ENCODE data around the gene ATP8A2.

The ATP8A2 gene

DNA sequence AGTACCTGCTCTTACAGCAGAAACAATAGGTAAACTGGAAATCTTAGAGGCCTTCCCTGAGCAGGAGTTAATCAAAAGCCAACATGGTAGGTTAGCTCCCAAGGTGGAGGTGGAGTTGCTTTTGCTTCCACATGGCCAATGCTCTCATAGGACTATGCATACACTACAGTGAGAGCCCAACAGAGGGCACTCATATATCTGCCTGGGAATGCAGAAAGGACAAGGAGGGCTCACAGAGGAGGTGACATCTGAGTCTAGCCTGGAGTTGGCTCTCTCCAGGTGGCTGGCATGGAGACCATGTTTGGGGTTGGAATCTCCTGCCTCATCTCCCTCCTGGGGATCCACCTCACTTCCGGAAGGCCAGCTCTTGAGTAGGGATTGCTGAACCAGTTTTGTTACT lies 34.6 kb downstream of the ATP8A2 start:
- H3K79me1 ChIP-seq (replicated peaks; ENCODE audit: low read length, poor library complexity, severe bottlenecking) = no peaks in the 10 kb centered on the region
- H2BK12ac ChIP-seq (ENCODE audit: low read length in 2 of 2) = no peak overlapping the region
- H4K91ac ChIP-seq (ENCODE audit: low read length) = no peak overlapping the region
- no peak overlapping the region for H3K4me3 ChIP-seq (ENCODE audit: insufficient read depth in 1 of 2, low read depth in 1 of 2, low read length in 2 of 2)
- no peaks in the 10 kb centered on the region for H3K4me1 ChIP-seq (ENCODE audit: control insufficient read depth, insufficient read depth, low read depth, low read length)
- H3K9ac ChIP-seq (ENCODE audit: low read length) = no peak overlapping the region
- peaks cover 0 to 6% of the 10 kb centered on the region in 2 experiments for H3K27me3 ChIP-seq (ENCODE audit: control insufficient read depth in 1 of 2, insufficient read depth in 1 of 2, low read length in 2 of 2)
- H3K36me3 ChIP-seq (ENCODE audit: control insufficient read depth in 1 of 2, insufficient read depth in 2 of 2, low read depth in 1 of 2, low read length in 2 of 2) = no peaks in the 10 kb centered on the region
- WGBS = 95% methylated on average over 1 of the region's 1 CpG
- H4K8ac ChIP-seq (ENCODE audit: low read length) = no peak overlapping the region
- H3K18ac ChIP-seq (ENCODE audit: low read depth in 1 of 2, low read length in 2 of 2) = no peak overlapping the region
- no peak overlapping the region for H3K4ac ChIP-seq (ENCODE audit: low read depth in 1 of 2, low read length in 2 of 2)
- no peak overlapping the region for H3K4me2 ChIP-seq (ENCODE audit: low read length, poor library complexity, severe bottlenecking)
- no peak overlapping the region for H3K14ac ChIP-seq (ENCODE audit: low read length in 2 of 2)
- no peak overlapping the region for H2BK5ac ChIP-seq (ENCODE audit: low read depth, low read length, poor library complexity, severe bottlenecking)
- no peak overlapping the region for H3K27ac ChIP-seq (ENCODE audit: low read length, poor library complexity, severe bottlenecking)
- H2AFZ ChIP-seq (ENCODE audit: low read depth, low read length) = no peak overlapping the region
- H3K23ac ChIP-seq (ENCODE audit: low read length in 2 of 2) = no peak overlapping the region
- peaks cover 5% of the 10 kb centered on the region for H3K9me3 ChIP-seq (ENCODE audit: control insufficient read depth, low read length)
- no peak overlapping the region for H2BK120ac ChIP-seq (ENCODE audit: low read depth, low read length)
- no peak overlapping the region for H2AK5ac ChIP-seq (ENCODE audit: low read length, severe bottlenecking)
- H2BK15ac ChIP-seq (ENCODE audit: low read depth, poor library complexity, severe bottlenecking) = no peak overlapping the region
- no peak for DNase-seq

DNA sequence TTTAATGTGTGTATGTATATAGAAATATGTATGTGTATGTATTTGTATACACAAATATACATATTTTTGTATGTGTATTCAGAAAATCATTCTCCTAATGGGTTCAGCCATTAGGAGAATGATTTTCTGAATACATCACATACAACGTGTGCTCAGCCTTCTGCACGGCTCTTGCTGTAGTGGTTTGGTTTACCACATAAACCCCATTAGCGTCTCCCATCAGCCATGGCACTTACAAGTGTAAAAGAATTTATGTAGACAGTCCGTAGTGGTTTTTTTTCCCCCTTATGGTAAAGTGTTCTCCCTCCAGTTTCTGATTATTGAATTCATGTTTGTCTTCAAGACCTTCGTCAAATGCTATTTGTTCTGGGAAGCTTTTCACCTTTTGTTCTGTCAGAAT lies 38.2 kb downstream of the ATP8A2 start:
- Histone ChIP-seq H3K14ac (ENCODE audit: low read length in 2 of 2) (no peak overlapping the region), H4K91ac (ENCODE audit: low read length) (no peak overlapping the region), H3K4me1 (ENCODE audit: control insufficient read depth, insufficient read depth, low read depth, low read length) (no peaks in the 10 kb centered on the region), H3K9me3 (ENCODE audit: control insufficient read depth, low read length) (peaks cover 5% of the 10 kb centered on the region), H2BK15ac (ENCODE audit: low read depth, poor library complexity, severe bottlenecking) (no peak overlapping the region), H2AFZ (ENCODE audit: low read depth, low read length) (no peak overlapping the region), H3K9ac (ENCODE audit: low read length) (no peak overlapping the region), H3K27me3 (ENCODE audit: control insufficient read depth in 1 of 2, insufficient read depth in 1 of 2, low read length in 2 of 2) (peaks cover 0 to 2% of the 10 kb centered on the region in 2 experiments), H2BK12ac (ENCODE audit: low read length in 2 of 2) (no peak overlapping the region), H3K4ac (ENCODE audit: low read depth in 1 of 2, low read length in 2 of 2) (no peak overlapping the region), H2BK5ac (ENCODE audit: low read depth, low read length, poor library complexity, severe bottlenecking) (no peak overlapping the region), H4K8ac (ENCODE audit: low read length) (no peak overlapping the region), H3K27ac (ENCODE audit: low read length, poor library complexity, severe bottlenecking) (no peak overlapping the region), H2AK5ac (ENCODE audit: low read length, severe bottlenecking) (no peak overlapping the region), H3K23ac (ENCODE audit: low read length in 2 of 2) (no peak overlapping the region), H3K36me3 (ENCODE audit: control insufficient read depth in 1 of 2, insufficient read depth in 2 of 2, low read depth in 1 of 2, low read length in 2 of 2) (no peaks in the 10 kb centered on the region), H3K4me3 (ENCODE audit: insufficient read depth in 1 of 2, low read depth in 1 of 2, low read length in 2 of 2) (no peak overlapping the region), H3K18ac (ENCODE audit: low read depth in 1 of 2, low read length in 2 of 2) (no peak overlapping the region), H3K79me1 (replicated peaks; ENCODE audit: low read length, poor library complexity, severe bottlenecking) (no peaks in the 10 kb centered on the region), H3K4me2 (ENCODE audit: low read length, poor library complexity, severe bottlenecking) (no peak overlapping the region), H2BK120ac (ENCODE audit: low read depth, low read length) (no peak overlapping the region)
- DNase-seq = no peak
- 90% methylated on average over 1 of the region's 5 CpGs for WGBS

DNA sequence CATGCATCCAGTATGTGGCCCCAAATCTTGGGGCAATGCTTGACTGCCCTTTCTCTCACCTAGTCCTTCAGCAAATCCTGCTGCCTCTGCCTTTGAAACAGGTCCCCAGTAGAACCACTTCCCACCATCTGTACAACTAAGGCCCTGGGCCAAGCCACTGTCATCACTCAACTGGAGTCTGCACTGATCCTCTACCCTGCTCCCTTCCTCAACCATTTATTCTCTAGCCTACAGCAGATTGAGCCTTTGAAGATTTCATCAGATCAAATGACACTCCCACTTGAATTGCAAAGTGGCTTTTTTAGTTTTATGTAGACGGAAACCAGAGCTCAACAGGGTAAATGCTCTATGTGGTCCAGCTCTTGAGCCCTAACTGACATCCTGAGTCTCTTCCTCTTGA lies 43.5 kb downstream of the ATP8A2 start:
- Histone ChIP-seq H2AK5ac (ENCODE audit: low read length, severe bottlenecking) (no peak overlapping the region), H3K27me3 (ENCODE audit: control insufficient read depth in 1 of 2, insufficient read depth in 1 of 2, low read length in 2 of 2) (peaks cover 11 to 32% of the 10 kb centered on the region in 2 experiments), H3K79me1 (replicated peaks; ENCODE audit: low read length, poor library complexity, severe bottlenecking) (no peaks in the 10 kb centered on the region), H3K4ac (ENCODE audit: low read depth in 1 of 2, low read length in 2 of 2) (no peak overlapping the region), H4K8ac (ENCODE audit: low read length) (no peak overlapping the region), H2BK12ac (ENCODE audit: low read length in 2 of 2) (no peak overlapping the region), H2BK15ac (ENCODE audit: low read depth, poor library complexity, severe bottlenecking) (no peak overlapping the region), H3K4me3 (ENCODE audit: insufficient read depth in 1 of 2, low read depth in 1 of 2, low read length in 2 of 2) (no peak overlapping the region), H4K91ac (ENCODE audit: low read length) (no peak overlapping the region), H2BK120ac (ENCODE audit: low read depth, low read length) (no peak overlapping the region), H3K36me3 (ENCODE audit: control insufficient read depth in 1 of 2, insufficient read depth in 2 of 2, low read depth in 1 of 2, low read length in 2 of 2) (no peaks in the 10 kb centered on the region), H3K4me2 (ENCODE audit: low read length, poor library complexity, severe bottlenecking) (no peak overlapping the region), H3K27ac (ENCODE audit: low read length, poor library complexity, severe bottlenecking) (no peak overlapping the region), H2AFZ (ENCODE audit: low read depth, low read length) (no peak overlapping the region), H3K23ac (ENCODE audit: low read length in 2 of 2) (no peak overlapping the region), H3K9me3 (ENCODE audit: control insufficient read depth, low read length) (peaks cover 5% of the 10 kb centered on the region), H3K4me1 (ENCODE audit: control insufficient read depth, insufficient read depth, low read depth, low read length) (no peaks in the 10 kb centered on the region), H2BK5ac (ENCODE audit: low read depth, low read length, poor library complexity, severe bottlenecking) (no peak overlapping the region), H3K9ac (ENCODE audit: low read length) (no peak overlapping the region), H3K14ac (ENCODE audit: low read length in 2 of 2) (no peak overlapping the region), H3K18ac (ENCODE audit: low read depth in 1 of 2, low read length in 2 of 2) (no peak overlapping the region)
- no peak for DNase-seq
- WGBS = 74% methylated on average over 1 of the region's 1 CpG

DNA sequence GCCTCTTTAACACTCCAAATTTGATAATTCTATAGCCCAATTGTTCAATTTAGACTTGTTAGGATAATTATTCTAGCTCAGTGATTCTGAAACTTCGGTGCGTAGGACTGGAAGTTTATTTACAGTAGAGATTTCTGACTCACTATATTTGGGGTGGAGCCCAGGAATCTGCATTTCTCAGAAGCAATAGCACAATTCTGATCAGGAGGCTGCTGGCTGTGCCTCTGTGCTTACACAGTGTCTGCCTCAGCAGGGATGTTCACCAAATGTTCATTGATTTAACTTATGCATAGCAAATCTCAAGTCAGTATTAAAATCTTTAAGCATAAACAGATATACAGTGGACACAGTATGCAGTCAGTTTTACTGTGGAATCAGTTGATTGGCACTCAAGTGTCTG lies 45.8 kb downstream of the ATP8A2 start:
- Histone ChIP-seq H3K79me1 (replicated peaks; ENCODE audit: low read length, poor library complexity, severe bottlenecking) (no peaks in the 10 kb centered on the region), H3K9me3 (ENCODE audit: control insufficient read depth, low read length) (no peaks in the 10 kb centered on the region), H3K14ac (ENCODE audit: low read length in 2 of 2) (no peak overlapping the region), H3K4ac (ENCODE audit: low read depth in 1 of 2, low read length in 2 of 2) (no peak overlapping the region), H2BK12ac (ENCODE audit: low read length in 2 of 2) (no peak overlapping the region), H3K4me3 (ENCODE audit: insufficient read depth in 1 of 2, low read depth in 1 of 2, low read length in 2 of 2) (no peak overlapping the region), H3K36me3 (ENCODE audit: control insufficient read depth in 1 of 2, insufficient read depth in 2 of 2, low read depth in 1 of 2, low read length in 2 of 2) (no peaks in the 10 kb centered on the region), H2AFZ (ENCODE audit: low read depth, low read length) (no peak overlapping the region), H4K91ac (ENCODE audit: low read length) (no peak overlapping the region), H4K8ac (ENCODE audit: low read length) (no peak overlapping the region), H2BK5ac (ENCODE audit: low read depth, low read length, poor library complexity, severe bottlenecking) (no peak overlapping the region), H3K9ac (ENCODE audit: low read length) (no peak overlapping the region), H3K18ac (ENCODE audit: low read depth in 1 of 2, low read length in 2 of 2) (no peak overlapping the region), H2BK15ac (ENCODE audit: low read depth, poor library complexity, severe bottlenecking) (no peak overlapping the region), H3K27ac (ENCODE audit: low read length, poor library complexity, severe bottlenecking) (no peak overlapping the region), H3K4me2 (ENCODE audit: low read length, poor library complexity, severe bottlenecking) (no peak overlapping the region), H3K4me1 (ENCODE audit: control insufficient read depth, insufficient read depth, low read depth, low read length) (no peaks in the 10 kb centered on the region), H3K23ac (ENCODE audit: low read length in 2 of 2) (no peak overlapping the region), H3K27me3 (ENCODE audit: control insufficient read depth in 1 of 2, insufficient read depth in 1 of 2, low read length in 2 of 2) (peaks cover 11 to 32% of the 10 kb centered on the region in 2 experiments), H2BK120ac (ENCODE audit: low read depth, low read length) (no peak overlapping the region), H2AK5ac (ENCODE audit: low read length, severe bottlenecking) (no peak overlapping the region)
- WGBS = 85% methylated on average over 2 of the region's 2 CpGs
- DNase-seq = no peak
